Skeletal muscle tissue (tissue), 4 donors: ENCODE data around the gene NDFIP2. TPM values are rescaled to one million over a fixed set of nuclear protein-coding genes. Genes with fewer than 3 reads are reported as not detected.
A peak's percentile ranks its signal among the peaks of the same experiment; 100 is the strongest.

Experiments used
- H3K27ac ChIP-seq: one replicate; pipeline ENCODE4 v1.7.0; 2013; ENCODE audit warnings: mild to moderate bottlenecking, low read depth, low read length, inconsistent platforms
- H3K27me3 ChIP-seq, 3 donors: one replicate each; pipeline ENCODE4 v1.7.0; 2013; ENCODE audit warnings: low read length in 3 of 3; ENCODE audit not compliant: control insufficient read depth in 3 of 3, insufficient read depth in 3 of 3
- H3K36me3 ChIP-seq, 3 donors: one replicate each; pipeline ENCODE4 v1.7.0; 2013; ENCODE audit warnings: low read length in 3 of 3; ENCODE audit not compliant: control insufficient read depth in 3 of 3, insufficient read depth in 3 of 3
- H3K4me1 ChIP-seq, 3 donors: one replicate each; pipeline ENCODE4 v1.7.0; 2013; ENCODE audit warnings: low read length in 3 of 3, mild to moderate bottlenecking in 3 of 3; ENCODE audit not compliant: control insufficient read depth in 3 of 3, insufficient read depth in 3 of 3
- H3K4me3 ChIP-seq, 3 donors: one replicate each; pipeline ENCODE4 v1.7.0; 2013; ENCODE audit warnings: low read length in 3 of 3
- H3K9ac ChIP-seq, 3 donors: one replicate each; pipeline ENCODE4 v1.7.0; 2013; ENCODE audit warnings: low read length in 3 of 3, mild to moderate bottlenecking in 3 of 3, moderate library complexity in 2 of 3, low read depth in 1 of 3
- H3K9me3 ChIP-seq, 3 donors: one replicate each; pipeline ENCODE4 v1.7.0; 2013; ENCODE audit warnings: low read length in 3 of 3; ENCODE audit not compliant: control insufficient read depth in 3 of 3
- total RNA-seq: library from RNA; depleted of rRNA; stranded (reverse); fragments of >200 nt; gene quantifications from one replicate; pipeline ENCODE4 v1.2.3, GENCODE V29; 2014
- donor health status: Osteomylitis.

Gene NDFIP2
- total RNA-seq, 1 donor from 2014 or later: 24.0 TPM

DNA sequence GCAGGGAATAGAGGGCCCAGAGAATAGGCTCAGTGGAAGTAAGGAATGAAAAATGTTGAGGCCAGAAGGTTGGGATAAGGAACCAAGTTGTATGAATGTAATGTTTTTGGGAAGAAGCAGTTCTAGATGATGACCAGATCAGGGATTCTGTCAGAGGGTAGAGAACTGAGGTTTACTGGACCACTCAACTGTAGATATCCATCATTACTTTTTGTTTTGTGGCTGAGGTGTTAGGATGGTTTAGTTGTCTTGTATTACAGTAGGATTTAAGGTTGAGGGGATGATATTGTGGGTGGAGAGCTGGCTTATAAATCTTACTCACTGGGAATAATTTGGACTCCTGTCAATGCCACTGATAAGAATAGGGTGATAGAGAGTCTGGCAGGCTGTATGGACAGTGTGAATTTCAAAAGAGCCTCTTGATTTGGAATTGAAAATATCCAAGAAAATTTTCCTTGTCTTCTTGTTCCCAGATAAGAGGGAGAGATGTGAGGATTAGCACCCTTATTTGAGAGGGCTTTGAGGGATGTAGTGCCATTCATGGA, 22.6 kb downstream of the NDFIP2 start:
- Histone ChIP-seq H3K27ac (no peak overlapping the region), H3K4me1 (peaks cover 0 to 9% (median 8%) of the 10 kb centered on the region in 3 donors), H3K9ac (no peak overlapping the region), H3K9me3 (no peaks in the 10 kb centered on the region), H3K4me3 (no peak overlapping the region), H3K27me3 (no peaks in the 10 kb centered on the region), H3K36me3 (no peaks in the 10 kb centered on the region)

DNA sequence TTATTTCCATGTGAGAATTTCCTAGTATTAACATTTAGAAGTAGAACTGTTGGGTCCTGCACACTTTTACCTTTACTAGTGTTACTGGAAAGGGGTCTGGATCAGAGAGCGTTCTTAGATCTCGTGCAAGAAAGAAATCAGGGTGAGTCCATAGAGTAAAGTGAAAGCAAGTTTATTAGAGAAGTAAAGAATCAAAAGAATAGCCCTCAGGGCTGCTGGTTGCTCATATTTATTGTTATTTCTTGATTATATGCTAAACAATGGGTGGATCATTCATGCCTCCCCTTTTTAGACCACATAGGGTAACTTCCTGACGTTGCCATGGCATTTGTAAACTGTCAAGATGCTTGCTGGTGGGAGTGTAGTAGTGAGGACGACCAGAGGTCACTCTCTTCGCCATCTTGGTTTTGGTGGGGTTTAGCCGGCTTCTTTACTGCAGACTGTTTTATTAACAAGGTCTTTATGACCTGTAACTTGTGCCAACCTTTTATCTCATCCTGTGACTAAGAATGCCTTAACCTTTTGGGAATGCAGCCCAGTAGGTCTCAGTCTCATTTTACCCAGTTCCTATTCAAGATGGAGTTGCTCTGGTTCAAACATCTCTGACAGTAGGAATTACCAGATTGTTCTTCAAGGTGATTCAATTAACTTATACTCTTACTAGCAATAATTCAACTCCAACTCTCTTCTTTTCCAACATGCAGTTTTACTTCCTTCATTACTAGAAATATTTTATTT, 27.4 kb downstream of the NDFIP2 start:
- peaks cover 0 to 3% (median 0%) of the 10 kb centered on the region in 3 donors for H3K4me1 ChIP-seq
- H3K4me3 ChIP-seq: no peak overlapping the region
- no peak overlapping the region for H3K27ac ChIP-seq
- H3K9ac ChIP-seq: no peak overlapping the region
- H3K36me3 ChIP-seq: no peaks in the 10 kb centered on the region
- H3K9me3 ChIP-seq: no peaks in the 10 kb centered on the region
- H3K27me3 ChIP-seq: no peaks in the 10 kb centered on the region

DNA sequence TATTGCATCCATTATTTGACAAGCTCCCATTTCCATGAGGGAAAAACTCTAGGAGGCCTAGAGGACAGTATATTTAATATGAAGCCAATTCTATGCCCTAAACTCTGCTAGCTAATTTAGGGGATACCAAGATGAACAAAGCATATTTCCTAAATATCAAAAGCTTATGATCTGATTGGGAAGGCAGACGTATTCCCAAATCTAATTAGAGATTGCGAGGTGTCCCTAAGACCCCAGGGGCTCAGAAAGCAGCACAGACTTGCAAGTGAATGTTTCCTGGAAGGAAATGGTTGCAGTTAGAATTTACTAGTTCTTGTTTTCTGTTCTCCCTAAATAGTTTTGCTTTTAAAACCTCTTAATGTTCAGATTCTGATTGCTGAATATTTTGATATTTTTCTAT, 30.7 kb downstream of the NDFIP2 start:
- H3K27me3 ChIP-seq: no peaks in the 10 kb centered on the region
- H3K27ac ChIP-seq: no peak overlapping the region
- H3K4me3 ChIP-seq: no peak overlapping the region
- no peaks in the 10 kb centered on the region for H3K4me1 ChIP-seq
- no peaks in the 10 kb centered on the region for H3K9me3 ChIP-seq
- H3K9ac ChIP-seq: no peak overlapping the region
- no peaks in the 10 kb centered on the region for H3K36me3 ChIP-seq

DNA sequence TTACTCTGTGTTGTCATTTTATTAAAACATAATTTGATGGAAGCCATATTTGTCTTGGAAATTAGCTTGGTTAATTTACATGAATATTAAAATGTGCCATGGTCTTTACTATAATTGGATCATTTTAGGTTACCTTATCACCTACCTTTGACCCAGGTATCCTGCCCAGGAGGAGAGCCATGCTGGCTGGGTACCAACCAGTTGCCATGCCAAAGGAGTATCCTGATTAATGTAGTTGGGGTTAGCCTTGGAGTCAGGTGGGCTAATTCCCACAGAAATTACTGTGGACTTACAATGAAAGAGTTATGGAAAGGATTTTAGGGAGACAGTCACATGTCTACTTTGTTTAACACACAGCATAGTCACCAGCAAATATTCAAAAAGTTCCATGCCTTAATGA, 32.0 kb downstream of the NDFIP2 start:
- Histone ChIP-seq H3K27me3 (no peaks in the 10 kb centered on the region), H3K9ac (no peak overlapping the region), H3K9me3 (no peaks in the 10 kb centered on the region), H3K27ac (no peak overlapping the region), H3K36me3 (no peaks in the 10 kb centered on the region), H3K4me3 (no peak overlapping the region), H3K4me1 (no peaks in the 10 kb centered on the region)

DNA sequence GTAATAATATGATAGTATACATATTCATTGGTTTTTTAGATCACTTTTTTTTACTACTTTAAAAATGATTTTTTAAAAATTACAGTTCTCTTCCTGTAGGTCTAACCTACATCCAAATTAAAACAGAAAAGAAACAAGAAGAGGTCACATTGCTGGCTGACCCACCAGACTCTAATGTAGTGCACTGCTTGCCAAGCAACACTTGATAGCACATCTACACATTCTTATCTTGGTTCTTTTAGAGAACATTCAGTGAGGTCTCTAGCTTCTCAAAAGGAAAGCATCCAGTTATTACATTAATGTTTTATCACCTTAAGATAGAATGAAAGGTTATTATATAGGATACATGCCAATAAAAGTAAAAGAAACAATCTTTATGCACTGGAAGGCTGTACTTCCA, 35.6 kb downstream of the NDFIP2 start:
- H3K9me3 ChIP-seq: no peaks in the 10 kb centered on the region
- no peak overlapping the region for H3K27ac ChIP-seq
- peaks cover 0 to 3% (median 0%) of the 10 kb centered on the region in 3 donors for H3K36me3 ChIP-seq

GRCh38 chr13:79519255-79519654, 38.3 kb downstream of the NDFIP2 start:
- H3K4me3 ChIP-seq: no peak overlapping the region
- H3K27me3 ChIP-seq: no peaks in the 10 kb centered on the region
- H3K9me3 ChIP-seq: no peaks in the 10 kb centered on the region
- peaks cover 3 to 9% (median 6%) of the 10 kb centered on the region in 3 donors for H3K36me3 ChIP-seq
- no peak overlapping the region for H3K27ac ChIP-seq
- no peaks in the 10 kb centered on the region for H3K4me1 ChIP-seq
- H3K9ac ChIP-seq: no peak overlapping the region

More for the DNA sequence above, 35.6 kb downstream of the NDFIP2 start:
- Histone ChIP-seq H3K4me3 (no peak overlapping the region), H3K4me1 (no peaks in the 10 kb centered on the region), H3K27me3 (no peaks in the 10 kb centered on the region), H3K9ac (no peak overlapping the region)

GRCh38 chr13:79522583-79522982, 41.6 kb downstream of the NDFIP2 start:
- Histone ChIP-seq H3K27ac (no peak overlapping the region), H3K36me3 (peaks cover 5 to 11% (median 7%) of the 10 kb centered on the region in 3 donors), H3K9ac (no peak overlapping the region), H3K9me3 (no peaks in the 10 kb centered on the region), H3K4me1 (no peaks in the 10 kb centered on the region), H3K27me3 (no peaks in the 10 kb centered on the region), H3K4me3 (no peak overlapping the region)

- H3K36me3 ChIP-seq: peaks cover 5 to 11% (median 7%) of the 10 kb centered on the region in 3 donors
- H3K4me3 ChIP-seq: no peak overlapping the region
- H3K27ac ChIP-seq: no peak overlapping the region
- H3K9me3 ChIP-seq: no peaks in the 10 kb centered on the region
- H3K27me3 ChIP-seq: no peaks in the 10 kb centered on the region
- H3K4me1 ChIP-seq: peaks cover 0 to 3% (median 0%) of the 10 kb centered on the region in 3 donors
- H3K9ac ChIP-seq: no peak overlapping the region
These were observed 44.3 kb downstream of the NDFIP2 start for GRCh38 chr13:79525064-79525857.

DNA sequence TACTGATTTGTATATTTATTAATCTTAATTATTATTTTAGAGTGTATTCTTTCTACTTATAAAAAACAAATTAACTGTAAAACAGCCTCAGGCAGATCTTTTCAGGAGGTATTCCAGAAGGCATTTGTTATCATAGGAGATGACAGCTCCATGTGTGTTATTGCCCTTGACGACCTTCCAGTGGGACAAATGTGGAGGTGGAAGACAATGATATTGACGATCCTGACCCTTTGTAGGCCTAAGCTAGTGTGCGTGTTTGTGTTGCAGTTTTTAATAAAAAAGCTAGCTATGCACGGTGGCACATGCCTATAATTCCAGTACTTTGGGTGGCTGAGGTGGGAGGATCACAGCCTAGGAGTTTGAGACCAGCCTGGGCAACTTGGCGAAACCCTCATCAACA, 46.7 kb downstream of the NDFIP2 start:
- no peak overlapping the region for H3K4me3 ChIP-seq
- H3K9me3 ChIP-seq: no peaks in the 10 kb centered on the region
- peaks cover 0 to 3% (median 0%) of the 10 kb centered on the region in 3 donors for H3K4me1 ChIP-seq
- no peak overlapping the region for H3K9ac ChIP-seq
- no peak overlapping the region for H3K27ac ChIP-seq
- H3K27me3 ChIP-seq: no peaks in the 10 kb centered on the region
- peaks cover 2 to 7% (median 6%) of the 10 kb centered on the region in 3 donors for H3K36me3 ChIP-seq

DNA sequence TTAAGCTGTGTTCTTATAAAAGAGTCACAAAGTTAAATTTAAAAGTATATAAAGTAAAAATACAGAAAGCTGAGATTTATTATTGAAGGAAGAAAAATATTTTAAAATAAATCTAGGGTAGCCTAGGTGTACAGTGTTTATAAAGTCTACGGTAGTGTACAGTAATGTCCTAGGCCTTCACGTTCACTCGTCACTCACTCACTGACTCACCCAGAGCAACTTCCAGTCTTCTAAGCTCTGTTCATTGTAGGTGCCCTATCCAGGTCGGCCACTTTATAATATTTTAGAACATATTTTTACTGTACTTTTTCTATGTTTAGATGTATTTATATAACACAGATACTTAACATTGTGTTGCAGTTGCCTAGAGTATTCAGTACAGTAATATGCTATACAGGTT, 47.4 kb downstream of the NDFIP2 start:
- Histone ChIP-seq H3K9me3 (no peaks in the 10 kb centered on the region), H3K4me3 (no peak overlapping the region), H3K27me3 (no peaks in the 10 kb centered on the region), H3K9ac (peak overlapping the region in 1 of 3 donors; percentile 22), H3K4me1 (peaks cover 0 to 3% (median 0%) of the 10 kb centered on the region in 3 donors), H3K36me3 (peaks cover 2 to 7% (median 5%) of the 10 kb centered on the region in 3 donors), H3K27ac (no peak overlapping the region)
